Stimulated activated naive B cell treated with anti-CD40 and anti-IgM and Interleukin-4, amounts not matched to agents 10 μg/mL and 1 μg/mL and 100 μg/mL, for 72 hours (primary cell): ENCODE measurements around the gene RER1.
A peak's percentile ranks its signal among the peaks of the same experiment; 100 is the strongest.

Experiments
- ATAC-seq, 2 donors: fragments of 150-1000 bp; cut with Tn5 transposase; replicated peaks; 2 replicates each; pipeline ENCODE4 v1.10.0; 2021; ENCODE audit warnings: moderate library complexity in 1 of 2
- DNase-seq: peaks from one replicate; pipeline ENCODE4 v3.0.0; 2021
- H3K27ac Mint-ChIP-seq: one replicate; pipeline ENCODE4 v1.8.0; 2022; ENCODE audit warnings: mild to moderate bottlenecking, mixed read lengths
- H3K27me3 Mint-ChIP-seq, 2 donors: one replicate each; pipeline ENCODE4 v1.8.0; 2022; ENCODE audit warnings: mixed read lengths in 2 of 2
- H3K36me3 Mint-ChIP-seq, 2 donors: one replicate each; pipeline ENCODE4 v1.8.0; 2022; ENCODE audit warnings: mixed read lengths in 2 of 2, mild to moderate bottlenecking in 1 of 2
- H3K4me1 Mint-ChIP-seq, 2 donors: one replicate each; pipeline ENCODE4 v1.8.0; 2022; ENCODE audit warnings: mixed read lengths in 2 of 2, mild to moderate bottlenecking in 1 of 2
- H3K4me3 Mint-ChIP-seq, 2 donors: one replicate each; pipeline ENCODE4 v1.8.0; 2022; ENCODE audit warnings: mild to moderate bottlenecking in 2 of 2, mixed read lengths in 2 of 2, moderate library complexity in 1 of 2
- H3K9me3 Mint-ChIP-seq, 2 donors: one replicate each; pipeline ENCODE4 v1.8.0; 2022; ENCODE audit warnings: mixed read lengths in 2 of 2, mild to moderate bottlenecking in 1 of 2

The RER1 gene

GRCh38 chr1:2388004-2388913, 3.4 kb upstream of the RER1 start:
- Mint-ChIP-seq H3K4me3 (peak overlapping the region in 1 of 2 donors; percentile 22), H3K27ac (peak overlapping the region; percentile 81)

GRCh38 chr1:2389644-2390043, 2.0 kb upstream of the RER1 start:
- Mint-ChIP-seq H3K36me3 (peaks cover 22 to 29% of the 10 kb centered on the region in 2 donors), H3K27ac (peak overlapping the region; percentile 51), H3K9me3 (no peaks in the 10 kb centered on the region), H3K4me1 (peaks cover 24 to 36% of the 10 kb centered on the region in 2 donors), H3K4me3 (peak overlapping the region; percentile 84 to 88), H3K27me3 (no peaks in the 10 kb centered on the region)
- ATAC-seq (no peak), DNase-seq (no peak)

More at GRCh38 chr1:2388004-2388913, 3.4 kb upstream of the RER1 start:
- no peak for DNase-seq
- H3K4me1 Mint-ChIP-seq: peaks cover 16 to 22% of the 10 kb centered on the region in 2 donors
- no peak for ATAC-seq
- H3K27me3 Mint-ChIP-seq: no peaks in the 10 kb centered on the region
- H3K36me3 Mint-ChIP-seq: peaks cover 13 to 21% of the 10 kb centered on the region in 2 donors
- H3K9me3 Mint-ChIP-seq: no peaks in the 10 kb centered on the region

GRCh38 chr1:2391931-2392509, 379 bp downstream of the RER1 start:
- ATAC-seq (peak; percentile 24 to 33), DNase-seq (no peak)
- Mint-ChIP-seq H3K9me3 (no peaks in the 10 kb centered on the region), H3K36me3 (peaks cover 25 to 32% of the 10 kb centered on the region in 2 donors), H3K27ac (peak overlapping the region; percentile 86), H3K4me3 (peak overlapping the region; percentile 84 to 88), H3K4me1 (peaks cover 32 to 52% of the 10 kb centered on the region in 2 donors), H3K27me3 (no peaks in the 10 kb centered on the region)

- H3K9me3 Mint-ChIP-seq: no peaks in the 10 kb centered on the region
- peaks cover 32 to 53% of the 10 kb centered on the region in 2 donors for H3K4me1 Mint-ChIP-seq
- DNase-seq (no peak), ATAC-seq (no peak)
- H3K4me3 Mint-ChIP-seq: peak overlapping the region; percentile 83 to 88
- peak overlapping the region; percentile 72 for H3K27ac Mint-ChIP-seq
- peaks cover 28 to 39% of the 10 kb centered on the region in 2 donors for H3K36me3 Mint-ChIP-seq
- no peaks in the 10 kb centered on the region for H3K27me3 Mint-ChIP-seq
Measured at GRCh38 chr1:2392686-2393085, 1.0 kb downstream of the RER1 start.

- no peak for ATAC-seq
- Mint-ChIP-seq H3K4me3 (peak overlapping the region; percentile 83 to 88), H3K27me3 (no peaks in the 10 kb centered on the region), H3K4me1 (peaks cover 32 to 53% of the 10 kb centered on the region in 2 donors), H3K9me3 (no peaks in the 10 kb centered on the region), H3K36me3 (peaks cover 28 to 39% of the 10 kb centered on the region in 2 donors), H3K27ac (no peak overlapping the region)
- DNase-seq: no peak
Measured at GRCh38 chr1:2393471-2393877, 1.8 kb downstream of the RER1 start.

- peaks cover 29 to 42% of the 10 kb centered on the region in 2 donors for H3K36me3 Mint-ChIP-seq
- H3K4me1 Mint-ChIP-seq: peaks cover 33 to 53% of the 10 kb centered on the region in 2 donors
Measured at GRCh38 chr1:2394220-2394619, 2.6 kb downstream of the RER1 start.

GRCh38 chr1:2394761-2395160, 3.1 kb downstream of the RER1 start:
- DNase-seq (no peak), ATAC-seq (no peak)
- Mint-ChIP-seq H3K36me3 (peaks cover 33 to 46% of the 10 kb centered on the region in 2 donors), H3K9me3 (no peaks in the 10 kb centered on the region), H3K27me3 (no peaks in the 10 kb centered on the region), H3K4me3 (no peak overlapping the region), H3K27ac (peak overlapping the region; percentile 5), H3K4me1 (peaks cover 34 to 51% of the 10 kb centered on the region in 2 donors)

More at GRCh38 chr1:2394220-2394619, 2.6 kb downstream of the RER1 start:
- Mint-ChIP-seq H3K27me3 (no peaks in the 10 kb centered on the region), H3K9me3 (no peaks in the 10 kb centered on the region), H3K27ac (peak overlapping the region; percentile 22), H3K4me3 (peak overlapping the region in 1 of 2 donors; percentile 10)
- ATAC-seq (no peak), DNase-seq (no peak)

GRCh38 chr1:2395245-2395644, 3.6 kb downstream of the RER1 start:
- H3K4me1 Mint-ChIP-seq: peaks cover 29 to 46% of the 10 kb centered on the region in 2 donors
- ATAC-seq (no peak), DNase-seq (no peak)
- no peaks in the 10 kb centered on the region for H3K9me3 Mint-ChIP-seq
- no peak overlapping the region for H3K4me3 Mint-ChIP-seq
- no peak overlapping the region for H3K27ac Mint-ChIP-seq
- peaks cover 37 to 50% of the 10 kb centered on the region in 2 donors for H3K36me3 Mint-ChIP-seq
- no peaks in the 10 kb centered on the region for H3K27me3 Mint-ChIP-seq

GRCh38 chr1:2396059-2396458, 4.4 kb downstream of the RER1 start:
- H3K4me3 Mint-ChIP-seq: no peak overlapping the region
- peaks cover 45 to 55% of the 10 kb centered on the region in 2 donors for H3K36me3 Mint-ChIP-seq
- H3K27me3 Mint-ChIP-seq: no peaks in the 10 kb centered on the region
- no peak overlapping the region for H3K27ac Mint-ChIP-seq
- ATAC-seq: no peak
- DNase-seq: no peak
- peaks cover 30 to 40% of the 10 kb centered on the region in 2 donors for H3K4me1 Mint-ChIP-seq
- H3K9me3 Mint-ChIP-seq: no peaks in the 10 kb centered on the region

GRCh38 chr1:2396476-2396875, 4.8 kb downstream of the RER1 start:
- Mint-ChIP-seq H3K4me3 (no peak overlapping the region), H3K27me3 (no peaks in the 10 kb centered on the region), H3K9me3 (no peaks in the 10 kb centered on the region), H3K4me1 (peaks cover 30 to 40% of the 10 kb centered on the region in 2 donors), H3K27ac (no peak overlapping the region), H3K36me3 (peaks cover 47 to 58% of the 10 kb centered on the region in 2 donors)
- ATAC-seq: no peak
- DNase-seq: no peak

GRCh38 chr1:2397007-2397679, 5.5 kb downstream of the RER1 start:
- Mint-ChIP-seq H3K4me1 (peaks cover 30 to 40% of the 10 kb centered on the region in 2 donors), H3K27me3 (no peaks in the 10 kb centered on the region), H3K4me3 (no peak overlapping the region), H3K27ac (peak overlapping the region; percentile 31), H3K36me3 (peaks cover 51 to 65% of the 10 kb centered on the region in 2 donors), H3K9me3 (no peaks in the 10 kb centered on the region)
- ATAC-seq: no peak
- DNase-seq: no peak

- H3K4me1 Mint-ChIP-seq: peaks cover 17 to 25% of the 10 kb centered on the region in 2 donors
- DNase-seq (no peak), ATAC-seq (no peak)
- no peaks in the 10 kb centered on the region for H3K27me3 Mint-ChIP-seq
- H3K27ac Mint-ChIP-seq: peak overlapping the region; percentile 81
- no peak overlapping the region for H3K4me3 Mint-ChIP-seq
- H3K9me3 Mint-ChIP-seq: no peaks in the 10 kb centered on the region
- peaks cover 52 to 60% of the 10 kb centered on the region in 2 donors for H3K36me3 Mint-ChIP-seq
Measured at GRCh38 chr1:2398871-2399270, 7.2 kb downstream of the RER1 start.

GRCh38 chr1:2399890-2400575, 8.4 kb downstream of the RER1 start:
- DNase-seq (no peak), ATAC-seq (no peak)
- peaks cover 11 to 13% of the 10 kb centered on the region in 2 donors for H3K4me1 Mint-ChIP-seq
- peaks cover 45 to 48% of the 10 kb centered on the region in 2 donors for H3K36me3 Mint-ChIP-seq
- no peak overlapping the region for H3K27ac Mint-ChIP-seq
- no peaks in the 10 kb centered on the region for H3K9me3 Mint-ChIP-seq
- H3K27me3 Mint-ChIP-seq: no peaks in the 10 kb centered on the region
- H3K4me3 Mint-ChIP-seq: no peak overlapping the region

GRCh38 chr1:2400576-2400909, 8.9 kb downstream of the RER1 start:
- Mint-ChIP-seq H3K36me3 (peaks cover 45 to 47% of the 10 kb centered on the region in 2 donors), H3K9me3 (no peaks in the 10 kb centered on the region), H3K27ac (no peak overlapping the region)

More at GRCh38 chr1:2400576-2400909, 8.9 kb downstream of the RER1 start:
- H3K4me3 Mint-ChIP-seq: no peak overlapping the region
- H3K4me1 Mint-ChIP-seq: peaks cover 9 to 10% of the 10 kb centered on the region in 2 donors
- ATAC-seq: no peak
- DNase-seq: no peak
- H3K27me3 Mint-ChIP-seq: no peaks in the 10 kb centered on the region
